NCI-H82 treated with DMSO at 0.1 percent for 48 hours (cell line): ENCODE results near the gene CHKA.
A peak's percentile ranks its signal among the peaks of the same experiment; 100 is the strongest.

Experiments used
- DNase-seq: peaks from one replicate; lab custom pipeline; 2025; ENCODE audit not compliant: unreplicated experiment; lab: John Stamatoyannopoulos, UW

The CHKA gene

GRCh38 chr11:68036141-68036716 lies 85.0 kb downstream of the CHKA start:
- DNase-seq = no peak

- DNase-seq = no peak
Observed at GRCh38 chr11:68035266-68035876, 85.8 kb downstream of the CHKA start.

- DNase-seq = no peak
Observed at GRCh38 chr11:68033708-68034045, 87.5 kb downstream of the CHKA start.

DNA sequence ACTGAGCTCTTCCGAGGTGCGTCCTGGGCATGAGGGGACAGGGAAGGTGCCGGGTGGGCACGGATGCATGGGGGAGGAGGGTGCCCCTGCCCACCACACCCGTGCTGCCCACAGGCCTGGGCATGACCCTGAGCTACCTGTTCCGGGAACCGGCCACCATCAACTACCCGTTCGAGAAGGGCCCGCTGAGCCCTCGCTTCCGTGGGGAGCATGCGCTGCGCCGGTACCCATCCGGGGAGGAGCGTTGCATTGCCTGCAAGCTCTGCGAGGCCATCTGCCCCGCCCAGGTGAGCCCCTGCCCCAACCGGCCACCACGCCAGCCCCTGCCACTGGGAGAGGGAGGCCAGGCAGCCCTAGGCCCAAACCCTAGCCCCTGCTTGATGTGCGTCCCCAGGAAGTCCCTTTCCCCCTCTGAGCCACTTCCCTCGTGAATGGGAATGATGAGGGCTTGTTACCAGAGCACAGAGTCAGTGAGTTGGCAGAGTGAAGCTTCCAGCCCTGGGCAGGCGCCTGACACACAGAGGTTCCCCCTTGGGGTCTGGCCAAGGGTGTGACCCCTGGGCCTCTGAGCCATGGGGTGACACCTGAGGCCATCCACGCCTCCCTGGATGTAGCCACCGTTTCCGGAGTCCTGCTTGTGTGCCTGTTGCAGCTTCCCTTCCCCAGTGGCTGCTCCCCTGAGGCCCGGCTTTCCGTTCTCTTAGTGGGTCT lies 88.0 kb downstream of the CHKA start:
- no peak for DNase-seq

GRCh38 chr11:68032003-68032402 lies 89.2 kb downstream of the CHKA start:
- DNase-seq = no peak

DNA sequence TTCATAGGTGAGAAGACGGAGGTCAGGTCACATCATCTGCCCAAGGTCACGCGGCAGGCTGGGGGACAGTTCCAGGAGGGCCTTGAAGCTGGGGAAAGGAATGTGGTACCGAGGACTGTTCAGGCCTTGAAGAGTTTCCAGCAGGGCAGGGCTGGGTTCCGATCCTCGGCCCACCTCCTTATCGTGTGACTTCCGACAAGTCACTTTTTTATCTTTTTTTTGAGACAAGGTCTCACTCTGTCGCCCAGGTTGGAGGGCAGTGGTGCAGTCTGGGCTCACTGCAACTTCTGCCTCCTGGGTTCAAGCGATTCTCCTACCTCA lies 90.1 kb downstream of the CHKA start:
- no peak for DNase-seq

DNA sequence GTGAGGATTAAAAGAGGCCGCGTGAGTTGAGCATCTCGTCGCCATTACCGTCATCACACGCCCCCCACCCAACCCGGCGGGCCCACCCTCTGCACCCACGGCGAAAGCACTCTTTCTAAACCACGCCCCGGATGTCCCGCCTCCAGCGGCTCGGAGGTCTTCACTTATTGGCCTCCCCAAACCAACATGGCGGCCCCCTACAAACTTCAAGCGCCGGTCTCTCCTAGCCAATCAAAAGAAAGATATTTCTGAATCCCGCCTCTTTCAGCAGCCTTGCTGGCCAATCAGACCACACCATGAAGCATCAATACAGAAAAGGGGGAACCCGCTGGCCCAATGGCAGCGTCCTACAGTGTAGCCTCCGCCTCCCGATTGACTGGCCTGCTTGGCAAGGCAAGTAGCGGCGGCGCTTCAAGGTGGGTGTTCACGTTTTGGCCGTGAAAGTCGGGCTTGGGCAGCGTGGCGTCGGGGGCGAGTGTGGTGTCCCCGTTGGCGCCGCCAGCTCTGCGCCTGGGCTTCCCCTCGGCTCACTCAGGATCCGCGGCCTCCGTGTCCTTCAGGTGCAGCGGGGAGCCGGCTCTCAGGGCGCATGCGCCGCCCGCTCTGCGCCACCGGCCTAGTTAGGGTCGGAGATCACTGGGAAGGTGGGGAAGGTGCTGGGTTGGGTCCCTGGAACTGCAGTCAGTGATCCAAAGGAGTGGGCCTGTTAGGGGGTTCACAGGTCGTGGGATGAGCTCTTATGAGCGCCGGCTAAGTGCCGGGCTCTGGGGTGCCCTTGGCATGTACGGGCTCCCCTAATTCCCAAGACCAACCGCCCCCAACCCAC lies 90.7 kb downstream of the CHKA start, which contains the start of gene NDUFS8:
NDUFS8 (plus strand) TSS at position 364 of the 826 bp plus-strand sequence. CDS start 1,471 bp downstream, outside the sequence.
- DNase-seq = peak; percentile 97

GRCh38 chr11:68028802-68029545 lies 92.2 kb downstream of the CHKA start:
- DNase-seq = no peak

DNA sequence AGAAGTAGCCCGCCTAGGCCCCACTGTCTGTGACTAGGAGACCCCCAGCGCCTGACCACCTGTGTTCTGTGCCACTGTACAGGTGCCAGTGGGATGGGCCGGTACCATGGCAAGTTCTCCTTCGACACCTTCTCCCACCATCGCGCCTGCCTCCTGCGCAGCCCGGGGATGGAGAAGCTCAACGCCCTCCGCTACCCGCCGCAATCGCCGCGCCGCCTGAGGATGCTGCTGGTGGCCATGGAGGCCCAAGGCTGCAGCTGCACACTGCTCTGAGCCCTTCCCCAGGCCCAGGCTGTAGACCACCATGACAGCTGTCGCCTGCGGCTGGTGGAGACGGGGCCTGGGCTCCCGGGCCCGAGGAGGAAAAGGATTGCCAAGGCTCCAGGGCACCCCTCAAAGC lies 93.5 kb downstream of the CHKA start:
- DNase-seq = no peak

DNA sequence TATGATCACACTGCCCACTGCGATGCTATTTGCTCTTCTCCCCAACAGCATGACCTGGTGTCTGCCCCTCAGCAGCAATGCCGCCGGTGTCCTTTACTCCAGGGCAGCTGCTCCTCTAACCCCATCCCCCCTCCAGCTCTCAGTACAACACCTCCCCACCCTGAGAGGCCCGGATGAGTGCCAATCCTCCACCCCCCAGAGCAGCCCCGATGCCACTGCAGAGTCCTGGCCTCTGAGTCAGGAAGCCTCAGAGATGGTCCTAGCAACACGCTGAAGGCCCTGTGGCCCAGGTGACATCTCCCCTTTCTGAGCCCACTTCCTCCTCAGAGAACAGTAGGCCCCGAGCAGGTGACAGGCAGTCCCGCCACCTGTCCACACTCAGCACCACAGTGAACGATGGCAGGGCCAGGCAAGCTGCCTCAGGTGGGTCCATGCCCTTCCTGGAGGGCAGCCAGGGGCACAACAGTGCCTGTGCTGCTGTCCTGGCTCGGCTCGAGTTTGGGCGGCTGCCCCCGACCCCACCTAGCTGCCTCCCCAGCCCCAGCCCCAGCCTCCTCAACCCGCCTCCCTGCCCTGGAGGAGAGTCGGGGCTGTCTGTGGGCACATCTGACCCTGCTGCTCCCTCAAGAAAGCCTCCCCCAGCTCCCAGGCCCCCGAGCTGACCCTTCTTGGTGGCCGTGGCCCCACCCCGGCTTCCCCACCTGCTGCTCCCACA lies 94.6 kb downstream of the CHKA start:
- no peak for DNase-seq

GRCh38 chr11:68025047-68025446 lies 96.1 kb downstream of the CHKA start:
- DNase-seq = no peak

DNA sequence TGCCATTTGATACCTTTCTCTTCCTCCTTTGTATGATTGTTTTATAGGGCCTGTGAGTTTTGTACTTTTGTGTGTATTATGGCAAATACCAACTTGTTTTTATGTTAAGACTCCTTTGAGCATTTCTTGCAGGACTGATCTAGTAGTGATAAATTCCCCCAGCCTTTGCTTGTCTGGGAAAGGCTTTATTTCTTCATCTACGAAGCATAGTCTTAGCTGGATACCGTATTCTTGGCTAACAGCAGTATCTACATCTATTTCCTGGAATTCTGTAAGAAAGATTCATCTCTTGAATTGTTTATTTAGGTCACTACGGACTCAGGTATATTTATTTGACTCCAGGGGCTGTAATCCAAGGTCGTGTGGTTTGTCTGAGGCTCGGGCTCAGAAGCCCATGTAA lies 96.7 kb downstream of the CHKA start:
- DNase-seq = no peak

- DNase-seq = no peak
Observed at GRCh38 chr11:68022531-68022930, 98.7 kb downstream of the CHKA start.

DNA sequence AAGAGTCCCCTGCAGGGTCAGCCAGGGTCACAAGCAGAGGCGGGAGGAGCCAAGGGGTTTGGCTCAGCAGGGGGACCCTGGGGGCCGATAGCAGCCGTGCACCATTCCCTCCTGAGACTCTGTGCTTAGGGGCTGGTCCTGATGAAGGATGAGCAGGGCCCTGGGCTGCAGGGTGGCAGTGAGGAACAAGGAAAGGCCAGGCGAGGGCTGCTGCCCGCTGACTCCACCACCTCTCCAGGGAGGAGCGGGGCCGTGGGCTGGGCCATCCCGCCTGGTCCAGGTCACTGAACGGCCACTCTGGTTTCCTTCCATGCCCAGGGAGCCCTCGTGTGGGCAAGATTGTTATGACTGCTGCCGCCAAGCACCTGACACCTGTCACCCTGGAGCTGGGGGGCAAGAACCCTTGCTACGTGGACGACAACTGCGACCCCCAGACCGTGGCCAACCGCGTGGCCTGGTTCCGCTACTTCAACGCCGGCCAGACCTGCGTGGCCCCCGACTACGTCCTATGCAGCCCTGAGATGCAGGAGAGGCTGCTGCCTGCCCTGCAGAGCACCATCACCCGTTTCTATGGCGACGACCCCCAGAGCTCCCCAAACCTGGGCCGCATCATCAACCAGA lies 99.9 kb downstream of the CHKA start:
- DNase-seq = no peak

GRCh38 chr11:68020575-68020974 lies 100.6 kb downstream of the CHKA start:
- DNase-seq = no peak

GRCh38 chr11:68019486-68019885 lies 101.7 kb downstream of the CHKA start:
- no peak for DNase-seq

DNA sequence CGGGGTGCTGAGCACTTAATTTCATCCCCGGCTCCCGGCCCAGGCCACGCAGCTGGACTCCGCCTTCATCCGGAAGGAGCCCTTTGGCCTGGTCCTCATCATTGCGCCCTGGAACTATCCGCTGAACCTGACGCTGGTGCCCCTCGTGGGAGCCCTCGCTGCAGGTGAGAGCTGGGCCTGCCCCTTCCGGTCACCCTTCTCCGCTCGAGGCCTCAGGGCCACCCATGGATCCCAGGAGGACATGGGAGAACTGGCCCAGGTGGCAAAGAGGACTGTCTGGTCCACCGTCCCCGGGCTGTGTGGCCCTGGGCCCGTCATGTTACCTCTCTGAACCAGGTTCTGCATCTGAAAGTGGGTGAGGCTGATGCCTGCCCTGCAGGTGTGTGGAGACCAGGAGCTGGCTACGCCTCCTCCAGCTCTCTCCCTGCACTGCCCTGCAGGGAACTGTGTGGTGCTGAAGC lies 102.4 kb downstream of the CHKA start:
- DNase-seq = no peak

GRCh38 chr11:68017980-68018729 lies 103.0 kb downstream of the CHKA start:
- DNase-seq = no peak
